Suppressor macrophage (primary cell): ENCODE results near the gene C4orf17.
"Not testable (repeated sequence)": the region's sequence is repeated elsewhere in the genome, so short reads cannot be mapped to it uniquely, and the experiment has no call there.

Experiments
- DNase-seq, 4 experiments: peaks; one replicate each; pipeline ENCODE4 v3.0.0-alpha.2; 2020 to 2022
- total RNA-seq, 17 experiments: gene quantifications; one replicate each; lab custom pipeline; 2026; ENCODE audit warnings: mixed read lengths in 6 of 17, inconsistent platforms in 3 of 17; lab: John Stamatoyannopoulos, UW

C4orf17 gene
- total RNA-seq: 0 to 1.8 (median 0) reads per million in 17 experiments

GRCh38 chr4:99510721-99511120 lies at the start of gene C4orf17:
Gene C4orf17, plus strand, starts transcription at chr4:99511021. Its CDS starts 2,061 bp downstream, at chr4:99513082.
- no peak for DNase-seq

- no peak for DNase-seq
Measured at GRCh38 chr4:99461623-99462401, 49.0 kb upstream of the C4orf17 start.

GRCh38 chr4:99462875-99463464 lies 47.9 kb upstream of the C4orf17 start:
- DNase-seq: peak; percentile 64 to 77 (median 74)

GRCh38 chr4:99463566-99463965 lies 47.3 kb upstream of the C4orf17 start:
- no peak for DNase-seq

- no peak for DNase-seq
Measured at GRCh38 chr4:99467887-99468286, 42.9 kb upstream of the C4orf17 start.

GRCh38 chr4:99468889-99469288 lies 41.9 kb upstream of the C4orf17 start:
- no peak for DNase-seq

- no peak for DNase-seq
Measured at GRCh38 chr4:99471349-99471748, 39.5 kb upstream of the C4orf17 start.

- DNase-seq: no peak
Measured at GRCh38 chr4:99471896-99472295, 38.9 kb upstream of the C4orf17 start.

- DNase-seq: peak in 2 of 4 experiments; percentile 3 to 16
Measured at GRCh38 chr4:99473131-99473530, 37.7 kb upstream of the C4orf17 start.

GRCh38 chr4:99483636-99484035 lies 27.2 kb upstream of the C4orf17 start:
- no peak for DNase-seq

GRCh38 chr4:99485212-99485611 lies 25.6 kb upstream of the C4orf17 start:
- no peak for DNase-seq

GRCh38 chr4:99486648-99487047 lies 24.2 kb upstream of the C4orf17 start:
- DNase-seq: not testable (repeated sequence)

- DNase-seq: no peak
Measured at GRCh38 chr4:99490286-99490685, 20.5 kb upstream of the C4orf17 start.

GRCh38 chr4:99504804-99505502 lies 5.9 kb upstream of the C4orf17 start:
- no peak for DNase-seq

GRCh38 chr4:99506781-99507180 lies 4.0 kb upstream of the C4orf17 start:
- no peak for DNase-seq

GRCh38 chr4:99507349-99507748 lies 3.5 kb upstream of the C4orf17 start:
- DNase-seq: no peak

GRCh38 chr4:99507762-99508161 lies 3.1 kb upstream of the C4orf17 start:
- no peak for DNase-seq

GRCh38 chr4:99518601-99519295 lies 7.9 kb downstream of the C4orf17 start:
- DNase-seq: peak; percentile 41 to 63 (median 61)

- peak; percentile 1 to 23 (median 14) for DNase-seq
Measured at GRCh38 chr4:99529228-99529627, 18.4 kb downstream of the C4orf17 start.

- no peak for DNase-seq
Measured at GRCh38 chr4:99529956-99530355, 19.1 kb downstream of the C4orf17 start.

- not testable (repeated sequence) for DNase-seq
Measured at GRCh38 chr4:99534699-99535098, 23.9 kb downstream of the C4orf17 start.

GRCh38 chr4:99536271-99536670 lies 25.4 kb downstream of the C4orf17 start:
- DNase-seq: no peak

- no peak for DNase-seq
Measured at GRCh38 chr4:99536848-99537247, 26.0 kb downstream of the C4orf17 start.
